GM21723 (cell line): ENCODE results near the gene KIAA0825.
"Not testable (repeated sequence)": the region's sequence is repeated elsewhere in the genome, so short reads cannot be mapped to it uniquely, and the experiment has no call there.

Experiments
- ATAC-seq: cut with Tn5 transposase; IDR thresholded peaks from one replicate; pipeline ENCODE4 v1.9.1; 2021; ENCODE audit warnings: mild to moderate bottlenecking, moderate library complexity; ENCODE audit not compliant: unreplicated experiment

KIAA0825 gene

DNA sequence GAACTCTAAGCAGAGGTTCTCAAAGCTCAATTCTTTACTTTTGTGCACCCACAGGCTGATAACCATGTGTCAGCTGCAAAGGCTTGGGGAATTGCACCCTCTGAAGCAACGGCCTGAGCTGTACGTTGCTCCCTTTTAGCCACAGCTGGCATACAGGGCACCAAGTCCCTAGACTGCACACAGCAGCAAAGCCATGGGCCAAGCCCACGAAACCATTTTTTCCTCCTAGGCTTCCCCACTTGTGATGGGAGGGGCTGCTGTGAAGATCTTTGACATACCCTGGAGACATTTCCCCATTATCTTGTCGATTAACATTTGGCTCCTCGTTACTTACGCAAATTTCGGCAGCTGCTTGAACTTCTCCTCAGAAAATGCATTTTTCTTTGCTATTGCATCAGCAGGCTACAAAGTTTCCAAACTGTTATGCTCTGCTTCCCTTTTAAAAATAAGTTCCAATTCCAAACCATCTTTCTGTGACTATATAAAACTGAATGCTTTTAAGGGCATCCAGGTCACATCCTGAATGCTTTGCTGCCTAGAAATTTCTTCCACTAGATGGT is 23.0 kb downstream of the KIAA0825 start:
- ATAC-seq, result no peak

DNA sequence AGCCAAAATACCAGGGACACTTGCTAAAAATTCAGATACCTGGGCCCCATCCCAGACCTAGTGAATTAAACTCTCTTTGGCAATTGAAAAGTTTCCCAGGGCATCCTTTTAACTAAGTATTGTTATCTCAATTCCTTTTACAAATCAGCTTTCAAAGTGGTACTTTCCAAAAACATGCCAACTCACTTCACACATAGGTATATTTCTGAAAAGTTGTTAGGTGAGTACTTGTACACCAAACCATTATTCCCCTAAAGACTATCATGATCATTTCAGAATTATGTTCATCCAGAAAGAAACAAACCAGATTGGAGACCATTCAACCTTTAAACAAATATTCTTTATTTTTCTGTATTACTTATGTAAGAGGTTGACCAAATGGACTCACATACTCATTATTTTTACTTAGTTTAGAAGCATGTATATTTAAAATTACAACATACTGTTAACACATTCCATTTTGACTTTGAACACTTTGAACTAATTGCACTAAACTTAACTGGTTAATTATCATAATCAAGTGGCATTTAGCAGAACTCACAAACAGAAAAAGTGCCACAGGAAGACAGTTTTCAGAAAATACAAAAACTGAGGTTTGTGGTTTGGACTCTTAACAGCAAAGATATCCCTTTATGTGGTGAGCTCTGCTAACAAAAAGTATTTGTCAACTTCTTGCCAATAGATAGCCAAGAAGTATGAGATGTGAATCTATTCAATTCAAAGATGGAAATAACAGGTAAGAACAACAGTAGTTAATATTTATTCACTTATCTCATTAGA is 40.7 kb downstream of the KIAA0825 start:
- ATAC-seq, result peak; percentile 88

DNA sequence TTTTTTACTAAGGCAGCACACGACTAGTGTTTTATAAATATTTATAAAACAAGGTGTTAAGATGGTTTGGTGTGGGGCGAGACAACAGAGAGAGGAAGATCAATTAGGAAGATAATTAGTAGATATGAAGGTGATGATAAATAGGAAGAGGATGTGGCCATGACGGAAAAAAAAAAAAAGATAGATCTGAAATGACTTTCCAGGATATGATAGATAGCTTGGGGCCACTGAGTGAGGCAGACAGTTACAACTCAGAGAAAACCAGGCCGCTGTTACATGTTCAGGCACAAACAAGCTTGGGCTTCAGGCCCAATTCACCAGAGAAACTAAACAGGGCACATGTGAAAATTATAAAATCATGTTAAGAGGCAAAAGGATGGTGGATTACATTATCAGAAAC is 43.2 kb downstream of the KIAA0825 start:
- no peak for ATAC-seq

DNA sequence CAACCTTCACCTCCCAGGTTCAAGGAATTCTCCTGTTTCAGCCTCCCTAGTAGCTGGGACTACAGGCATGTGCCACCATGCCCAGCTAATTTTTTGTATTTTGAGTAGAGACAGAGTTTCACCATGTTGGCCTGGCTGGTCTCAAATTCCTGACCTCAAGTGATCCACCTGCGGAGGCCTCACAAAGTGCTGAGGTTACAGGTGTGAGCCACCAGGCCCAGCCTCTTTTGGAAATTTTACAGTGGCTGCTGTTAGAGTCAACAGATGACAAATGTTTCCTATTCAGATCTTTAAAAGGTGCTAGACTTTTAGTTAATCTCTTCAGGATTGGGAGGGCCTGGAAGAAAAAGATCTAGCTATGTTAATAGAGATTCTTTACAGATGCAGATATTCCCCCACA is 45.1 kb downstream of the KIAA0825 start:
- not testable (repeated sequence) for ATAC-seq

DNA sequence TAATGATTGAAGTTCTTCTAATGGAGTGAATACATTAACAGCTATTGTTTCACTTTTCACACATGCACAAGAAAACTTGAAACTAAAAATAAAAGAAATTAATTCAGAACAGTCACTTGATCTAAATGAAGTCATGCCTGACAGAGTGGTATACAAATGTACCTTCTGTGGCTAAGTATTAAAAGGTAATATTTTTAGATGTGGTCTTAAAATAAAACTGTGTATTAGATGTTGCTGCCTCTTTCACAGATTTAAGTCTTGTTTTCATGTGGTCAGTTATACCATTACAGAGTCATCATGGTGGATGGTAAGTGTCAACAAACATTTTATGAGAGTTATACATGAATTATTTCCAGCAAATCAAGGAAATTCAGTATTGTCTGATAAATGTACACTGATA is 47.0 kb downstream of the KIAA0825 start:
- ATAC-seq, result no peak

DNA sequence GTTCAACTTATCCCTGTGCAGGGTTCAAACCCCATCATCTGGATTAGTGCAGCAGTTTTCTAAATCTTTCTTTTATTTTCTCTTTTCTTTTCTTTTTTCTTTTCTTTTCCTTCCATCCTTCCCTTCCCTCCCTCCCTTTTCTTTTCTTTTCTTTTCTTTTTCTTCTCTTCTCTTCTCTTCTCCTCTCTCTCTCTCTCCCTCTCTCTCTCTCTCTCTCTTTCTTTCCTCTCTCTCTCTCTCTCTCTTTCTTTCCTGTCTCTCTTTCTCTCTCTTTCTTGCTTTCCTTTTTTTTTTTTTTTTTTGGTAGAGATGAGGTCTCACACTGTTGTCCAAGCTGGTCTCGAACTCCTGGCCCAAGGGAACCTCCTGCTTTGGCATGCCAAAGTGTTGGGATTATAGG is 53.6 kb downstream of the KIAA0825 start:
- ATAC-seq, result no peak

DNA sequence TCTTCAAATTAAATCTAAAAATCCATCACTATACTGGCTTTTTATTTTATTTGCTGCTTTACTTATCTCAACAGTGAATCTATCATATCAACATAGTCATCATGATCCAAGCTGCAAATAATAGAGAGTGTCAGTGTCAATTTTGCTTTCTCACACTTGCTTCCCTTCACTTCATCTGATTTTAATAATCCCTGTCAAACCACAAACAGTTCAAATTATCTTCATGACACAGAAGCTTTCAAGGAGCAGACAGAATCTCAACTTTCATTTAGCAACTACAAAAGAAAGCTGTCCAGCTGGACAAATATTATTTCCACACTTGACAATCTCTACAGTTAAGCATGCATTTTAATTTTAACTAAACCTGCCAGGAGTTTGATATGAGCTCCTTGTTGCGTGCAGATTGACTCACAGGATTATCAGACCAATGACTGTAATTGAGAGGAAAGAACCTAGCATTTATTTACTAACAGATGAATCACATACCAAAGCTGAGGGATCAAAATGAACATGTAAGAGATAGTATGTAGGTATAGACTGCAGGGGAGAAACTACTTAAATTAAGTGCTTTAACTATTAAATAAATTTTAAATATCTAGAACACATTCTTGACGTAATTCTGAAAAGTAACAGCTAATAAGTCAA is 56.0 kb downstream of the KIAA0825 start:
- no peak for ATAC-seq

DNA sequence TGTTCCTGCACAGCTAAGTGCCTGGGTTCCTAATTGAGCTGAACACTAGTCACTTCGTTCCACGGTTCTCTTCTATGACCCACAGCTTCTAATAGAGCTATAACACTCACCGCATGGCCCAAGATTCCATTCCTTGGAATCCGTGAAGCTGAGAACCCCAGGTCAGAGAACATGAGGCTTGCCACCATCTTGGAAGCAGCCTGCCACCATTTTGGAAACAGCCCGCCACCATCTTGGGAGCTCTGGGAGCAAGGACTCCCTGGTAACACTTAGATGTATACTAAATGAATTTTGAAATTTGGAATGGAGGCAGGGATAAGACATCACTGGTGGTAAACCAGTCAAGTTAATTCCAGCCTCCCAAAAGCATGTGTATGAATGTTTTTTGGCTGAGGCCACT is 60.4 kb downstream of the KIAA0825 start:
- no peak for ATAC-seq

DNA sequence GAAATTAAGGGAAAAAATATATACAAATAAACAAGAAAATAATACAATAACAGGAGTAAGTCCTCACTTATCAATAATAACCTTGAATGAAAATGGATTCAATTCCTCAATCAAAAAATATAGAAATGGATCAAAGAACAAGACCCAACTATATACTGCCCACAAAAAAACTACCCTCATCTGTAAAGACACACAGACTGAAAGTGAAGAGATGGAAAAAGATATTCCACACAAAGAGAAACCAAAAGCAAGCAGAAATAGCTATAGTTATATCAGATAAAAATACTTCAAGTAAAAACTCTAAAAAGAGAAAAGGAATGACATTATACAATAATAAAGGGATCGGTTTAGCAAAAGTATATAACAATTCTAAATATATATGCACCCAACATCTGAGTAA is 66.5 kb downstream of the KIAA0825 start:
- ATAC-seq, result no peak

DNA sequence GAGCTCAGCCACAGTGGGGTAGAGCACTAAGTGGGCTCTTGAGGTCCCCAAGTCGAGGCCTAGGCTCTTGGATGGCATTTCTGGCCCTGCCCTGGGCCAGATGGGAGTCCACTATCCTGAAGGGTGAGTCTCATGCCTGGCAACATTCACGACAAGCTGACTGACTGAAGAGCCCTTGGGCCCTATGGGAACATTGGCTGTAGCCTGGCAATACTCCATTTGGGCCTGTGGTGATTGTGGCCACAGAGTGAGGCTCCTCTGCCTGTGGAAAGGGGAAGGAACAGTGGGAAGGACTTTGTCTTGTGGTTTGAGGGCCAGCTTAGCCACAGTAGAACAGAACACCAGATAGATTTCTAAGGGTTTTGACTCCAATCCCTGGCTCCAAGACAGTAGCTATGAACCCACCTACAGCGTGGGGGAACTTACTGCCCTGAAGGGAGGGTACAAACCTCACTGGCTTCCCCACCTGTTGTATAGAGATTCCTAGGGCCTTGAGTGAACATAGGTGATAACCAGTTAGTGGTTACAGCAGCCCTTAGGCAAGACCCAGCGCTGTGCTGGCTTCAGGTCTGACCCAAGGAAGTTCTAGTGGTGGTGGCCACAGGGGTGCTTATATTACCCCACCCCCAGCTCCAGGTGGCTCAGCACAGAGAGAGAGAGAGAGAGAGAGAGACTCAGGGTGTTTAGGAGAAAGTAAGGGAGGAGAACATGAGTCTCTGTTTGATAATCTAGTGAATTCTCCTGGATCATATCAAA is 72.4 kb downstream of the KIAA0825 start:
- no peak for ATAC-seq

DNA sequence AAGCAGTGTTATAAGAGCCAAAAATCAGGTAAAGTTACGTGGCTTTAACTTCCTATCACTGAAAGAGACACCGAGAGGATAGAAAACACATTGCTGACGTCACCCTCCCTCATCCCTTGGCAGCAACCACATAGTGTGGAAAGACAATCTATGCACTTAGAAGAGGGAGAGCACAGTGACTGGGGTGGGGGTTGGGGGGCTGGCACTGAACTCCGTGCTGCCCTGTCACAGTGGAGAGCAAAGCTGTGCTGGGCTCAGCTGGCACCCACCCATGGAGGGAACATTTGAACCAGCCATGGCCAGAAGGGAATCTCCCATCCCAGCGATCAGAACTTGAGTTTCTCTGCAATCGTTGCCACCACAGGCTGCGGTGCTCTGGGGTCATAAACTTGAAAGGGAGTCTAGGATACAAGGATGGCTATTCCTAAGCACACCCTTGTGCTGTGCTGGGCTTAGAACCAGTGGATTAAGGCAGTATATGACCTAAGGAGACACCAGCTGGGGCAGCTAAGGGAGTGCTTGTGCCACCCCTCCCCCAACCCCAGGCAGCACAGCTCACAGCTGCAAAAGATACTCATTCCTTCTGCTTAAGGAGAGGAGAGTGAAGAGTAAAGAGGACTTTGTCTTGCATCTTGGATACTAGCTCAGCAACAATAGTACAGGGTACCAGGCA is 73.4 kb downstream of the KIAA0825 start:
- no peak for ATAC-seq

DNA sequence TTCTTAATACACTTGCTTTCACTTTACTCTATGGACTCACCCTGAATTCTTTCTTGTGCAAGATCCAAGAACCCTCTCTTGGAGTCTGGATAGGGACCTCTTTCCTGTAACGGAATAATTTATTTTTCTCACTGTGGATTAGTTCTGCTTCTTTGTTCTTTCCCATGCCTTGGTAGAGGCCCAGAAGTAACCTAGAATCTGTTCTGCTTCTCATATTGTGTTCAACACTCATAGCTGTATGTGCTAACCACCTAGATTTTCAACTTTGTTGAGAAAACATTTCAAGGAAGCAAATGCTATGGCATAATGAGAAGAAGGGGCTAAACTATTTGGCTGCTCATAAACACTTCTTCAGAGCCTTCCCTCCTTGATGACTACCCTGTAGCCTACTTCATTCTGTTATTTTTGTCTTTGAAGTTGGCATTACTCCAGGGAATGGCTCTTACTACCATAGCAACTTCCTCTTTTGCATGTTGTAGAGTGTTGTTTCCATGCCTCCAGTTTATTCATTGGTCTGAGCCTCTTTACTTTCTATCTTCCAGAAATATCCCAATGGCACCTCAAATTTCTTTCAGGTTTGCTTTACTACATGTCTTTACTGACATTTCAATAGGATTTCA is 74.3 kb downstream of the KIAA0825 start:
- ATAC-seq, result peak; percentile 75

DNA sequence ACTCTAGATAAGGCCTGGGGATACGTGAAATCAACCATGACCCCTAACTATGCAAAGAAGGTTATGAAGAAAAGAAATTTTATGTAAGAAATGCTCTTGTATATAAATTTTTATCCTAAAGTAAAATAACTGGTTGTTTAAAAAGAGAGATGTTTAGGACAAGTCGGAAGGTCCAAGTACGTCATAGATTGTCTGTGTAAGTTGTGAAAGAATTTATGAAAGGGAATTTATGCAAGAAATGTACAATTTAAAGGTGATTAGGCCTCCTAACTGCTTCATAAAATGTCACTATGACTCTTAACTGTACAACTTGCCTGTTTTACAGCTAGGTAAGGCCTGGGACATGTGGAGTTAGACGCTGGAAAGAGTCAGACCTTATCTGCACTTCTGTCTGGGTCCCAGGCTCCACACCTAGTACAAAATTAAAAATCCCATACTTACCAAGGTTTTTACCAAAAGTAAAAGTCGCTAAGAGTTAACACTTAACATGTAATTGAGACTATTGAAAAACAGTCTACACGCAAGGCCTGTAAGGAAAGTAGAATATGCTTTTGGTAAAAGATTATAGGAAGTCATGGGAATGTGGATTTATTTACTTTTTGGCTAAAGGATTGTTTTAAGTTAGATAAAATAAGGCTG is 77.4 kb downstream of the KIAA0825 start:
- ATAC-seq, result no peak

DNA sequence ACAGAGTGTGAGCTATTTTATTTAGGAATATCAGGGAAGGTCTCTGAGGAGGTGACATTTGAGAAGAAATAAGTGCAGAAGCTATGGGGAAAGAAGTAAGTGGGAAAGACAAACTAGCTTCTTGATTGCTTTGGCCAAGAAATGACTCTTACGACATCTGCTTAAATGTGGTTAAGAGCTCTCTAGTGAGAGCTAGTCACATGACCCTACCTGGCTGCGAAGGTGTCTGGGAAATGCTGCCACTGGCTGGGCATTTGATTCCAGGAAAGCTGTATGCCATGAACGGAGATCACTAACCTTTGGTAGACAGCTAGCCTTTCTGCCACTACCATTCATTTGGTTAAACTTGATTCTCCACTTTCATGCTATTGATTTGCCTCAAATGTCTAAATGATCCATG is 80.1 kb downstream of the KIAA0825 start:
- ATAC-seq, result no peak

DNA sequence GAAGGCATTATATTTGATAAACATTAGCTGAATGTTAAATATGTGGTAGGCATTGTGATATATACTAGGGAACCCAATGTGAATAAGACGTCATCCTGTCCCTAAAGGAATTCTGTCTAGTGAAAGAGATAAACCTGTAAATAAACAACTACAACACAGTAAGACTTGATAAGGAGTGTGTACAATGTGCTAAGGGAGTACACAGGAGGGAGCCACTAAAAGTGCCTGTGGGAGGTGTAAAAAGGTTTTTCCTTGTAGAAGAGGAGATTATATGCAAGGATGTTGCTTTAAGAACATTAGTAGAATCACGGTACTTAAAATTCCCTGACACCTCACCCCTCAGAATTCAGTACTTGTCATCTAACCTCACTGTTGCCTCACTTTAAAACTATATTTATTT is 91.7 kb downstream of the KIAA0825 start:
- ATAC-seq, result no peak

DNA sequence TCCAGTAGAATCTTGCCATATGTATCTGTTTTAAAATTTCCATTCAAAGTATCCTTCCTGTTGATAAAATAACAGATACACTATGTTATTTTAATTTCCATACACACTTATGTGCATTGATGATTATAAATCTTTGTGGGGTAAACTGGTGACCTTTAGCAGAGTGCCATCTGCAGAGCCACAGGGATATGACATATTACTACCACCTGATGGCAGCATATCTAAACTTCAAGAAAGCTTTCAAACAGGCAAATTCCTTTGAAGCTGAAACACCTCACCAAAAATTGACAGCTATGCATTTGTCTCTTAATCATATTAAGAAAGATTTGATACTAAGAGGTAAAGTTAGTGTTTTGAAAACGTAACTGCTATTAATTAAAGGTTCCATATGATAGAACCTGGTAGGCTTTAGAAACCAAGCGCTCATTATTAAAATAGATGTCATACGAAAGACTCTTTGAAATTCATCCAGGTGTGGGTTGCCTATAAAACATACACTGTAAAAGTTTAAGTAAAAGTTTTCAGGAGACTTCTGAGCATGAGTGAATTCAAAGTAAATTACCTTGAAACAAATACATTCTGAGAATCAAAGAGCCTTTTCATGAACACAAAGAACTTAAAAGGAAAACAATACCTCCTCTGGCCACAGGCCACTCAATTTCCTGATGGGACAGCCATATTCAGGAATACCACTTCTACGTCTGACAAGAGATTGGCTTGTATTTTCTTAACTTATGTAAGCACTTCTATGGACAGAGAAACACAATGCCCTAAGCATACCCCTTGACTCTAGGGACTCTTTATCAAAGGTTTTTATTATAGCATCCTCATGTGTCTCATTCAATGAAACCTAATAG is 93.3 kb downstream of the KIAA0825 start:
- ATAC-seq, result peak; percentile 95

DNA sequence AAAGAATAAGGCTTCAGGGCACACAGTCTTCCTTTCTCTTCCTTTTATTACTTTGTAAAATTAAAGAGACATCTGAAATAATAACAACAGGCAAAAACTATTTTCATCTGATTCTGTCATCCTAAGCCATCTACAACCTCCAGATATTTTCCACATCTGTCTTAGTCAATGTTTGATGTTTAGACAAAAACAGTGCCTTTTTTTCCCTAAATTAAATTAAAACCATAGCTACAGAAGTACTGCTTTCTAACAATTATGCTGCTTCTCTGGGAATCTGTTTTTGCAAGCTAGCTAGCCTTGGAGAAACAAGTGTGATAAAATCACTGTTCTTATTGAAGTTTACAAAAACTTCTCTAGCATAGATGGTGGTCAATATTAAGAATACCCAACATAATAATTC is 95.4 kb downstream of the KIAA0825 start:
- no peak for ATAC-seq

DNA sequence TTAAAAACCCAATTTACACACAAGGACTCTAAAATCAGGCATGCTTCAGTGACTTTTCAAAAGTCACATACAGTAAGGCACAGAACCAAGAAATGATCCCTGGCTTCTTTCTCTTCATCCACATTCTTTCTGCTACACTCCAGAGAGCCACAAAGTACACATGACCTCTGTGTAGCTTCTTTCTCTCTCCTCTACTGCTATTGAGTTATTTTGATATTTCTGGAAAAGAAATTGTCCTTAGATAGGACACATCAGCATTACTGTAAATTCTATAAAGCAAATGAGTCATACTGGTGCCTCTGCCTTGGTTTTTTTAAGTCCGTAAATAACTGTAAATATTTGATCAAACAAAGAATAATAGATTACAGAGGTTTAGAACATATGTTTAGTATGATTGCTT is 96.3 kb downstream of the KIAA0825 start:
- ATAC-seq, result no peak
